ENCODE results near the gene ANO9. TPM values are rescaled to one million over a fixed set of nuclear protein-coding genes. Genes with fewer than 3 reads are reported as not detected.
"Not testable (repeated sequence)": the region's sequence is repeated elsewhere in the genome, so short reads cannot be mapped to it uniquely, and the experiment has no call there.

The ANO9 gene
- total RNA-seq, 1 experiment from 2014 or later, result 0.83 TPM

GRCh38 chr11:439315-440064 is 2.3 kb downstream of the ANO9 start:
- H3K36me3 ChIP-seq (replicated peaks; ENCODE audit: control insufficient read depth, insufficient read depth, low read length), result no peaks in the 10 kb centered on the region
- no peak overlapping the region for H3K4me3 ChIP-seq (ENCODE audit: insufficient read depth, low read depth, low read length)
- H3K27me3 ChIP-seq (ENCODE audit: control insufficient read depth, insufficient read depth, low read length), result no peaks in the 10 kb centered on the region
- DNase-seq, result no peak

DNA sequence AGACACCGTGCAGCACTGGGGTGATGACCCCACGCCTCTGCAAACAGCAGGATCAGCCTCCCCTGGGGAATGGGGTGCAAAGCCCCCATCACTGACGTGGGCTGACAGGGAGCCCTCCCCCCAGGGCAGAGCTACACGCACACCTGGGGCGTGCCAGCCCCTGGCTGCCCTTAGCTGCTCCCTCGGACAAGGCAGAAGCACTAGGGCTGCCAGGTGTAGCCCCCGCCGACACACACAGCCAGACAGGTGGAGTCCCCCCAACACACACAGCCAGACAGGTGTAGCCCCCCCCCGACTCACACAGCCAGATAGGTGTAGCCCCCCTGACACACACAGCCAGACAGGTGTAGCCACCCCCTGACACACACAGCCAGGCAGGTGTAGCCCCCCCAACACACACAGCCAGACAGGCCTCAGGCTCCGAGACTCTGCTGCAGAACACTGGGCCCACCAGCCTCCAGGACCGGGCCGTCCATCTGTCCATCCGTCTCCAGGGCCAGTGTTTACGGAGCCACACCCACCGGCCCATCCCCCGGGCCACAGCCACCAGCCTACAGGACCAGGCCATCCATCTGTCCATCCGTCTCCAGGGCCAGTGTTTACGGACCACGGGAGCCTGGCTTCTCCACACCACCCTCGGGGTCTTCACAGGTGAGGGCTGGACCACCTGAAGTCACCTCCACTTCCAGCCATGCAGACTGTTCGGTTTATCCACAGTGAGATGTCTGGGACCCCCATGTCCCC is 3.5 kb downstream of the ANO9 start:
- Histone ChIP-seq H3K27me3 (ENCODE audit: control insufficient read depth, insufficient read depth, low read length) (no peaks in the 10 kb centered on the region), H3K36me3 (replicated peaks; ENCODE audit: control insufficient read depth, insufficient read depth, low read length) (no peaks in the 10 kb centered on the region), H3K4me3 (ENCODE audit: insufficient read depth, low read depth, low read length) (no peak overlapping the region)
- DNase-seq, result no peak

DNA sequence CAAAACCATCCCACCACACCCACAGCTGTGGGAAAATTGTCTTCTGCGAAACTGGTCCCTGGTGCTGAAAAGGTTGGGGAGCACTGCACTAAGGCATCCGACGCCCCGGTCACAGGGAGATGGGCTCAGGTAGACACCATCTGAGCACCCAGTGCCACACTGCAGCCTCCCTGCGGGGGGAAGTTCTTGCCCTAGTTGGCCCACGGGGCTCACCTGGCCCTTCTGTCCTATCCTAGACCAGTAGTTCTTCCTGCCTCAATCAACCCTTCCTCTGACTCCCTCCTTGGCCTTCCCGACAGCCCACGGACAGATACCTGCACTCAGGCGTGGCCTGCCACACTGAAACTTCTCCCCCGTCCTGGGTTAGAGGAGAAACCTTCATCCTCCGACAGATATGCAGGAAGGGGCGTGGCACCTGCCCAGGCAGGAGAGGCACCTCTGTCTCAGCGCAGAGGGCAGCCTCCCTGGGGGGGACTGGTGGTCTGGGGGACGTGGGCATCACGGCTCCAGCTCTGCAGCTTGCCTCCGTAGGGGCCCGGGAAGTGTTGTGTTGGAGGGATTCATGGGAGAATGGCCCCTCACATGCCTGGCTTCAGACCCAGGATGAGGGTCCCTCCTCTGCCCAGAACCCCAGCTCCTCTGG is 4.5 kb downstream of the ANO9 start:
- Histone ChIP-seq H3K36me3 (replicated peaks; ENCODE audit: control insufficient read depth, insufficient read depth, low read length) (no peaks in the 10 kb centered on the region), H3K4me3 (ENCODE audit: insufficient read depth, low read depth, low read length) (no peak overlapping the region), H3K27me3 (ENCODE audit: control insufficient read depth, insufficient read depth, low read length) (no peaks in the 10 kb centered on the region)
- no peak for DNase-seq

DNA sequence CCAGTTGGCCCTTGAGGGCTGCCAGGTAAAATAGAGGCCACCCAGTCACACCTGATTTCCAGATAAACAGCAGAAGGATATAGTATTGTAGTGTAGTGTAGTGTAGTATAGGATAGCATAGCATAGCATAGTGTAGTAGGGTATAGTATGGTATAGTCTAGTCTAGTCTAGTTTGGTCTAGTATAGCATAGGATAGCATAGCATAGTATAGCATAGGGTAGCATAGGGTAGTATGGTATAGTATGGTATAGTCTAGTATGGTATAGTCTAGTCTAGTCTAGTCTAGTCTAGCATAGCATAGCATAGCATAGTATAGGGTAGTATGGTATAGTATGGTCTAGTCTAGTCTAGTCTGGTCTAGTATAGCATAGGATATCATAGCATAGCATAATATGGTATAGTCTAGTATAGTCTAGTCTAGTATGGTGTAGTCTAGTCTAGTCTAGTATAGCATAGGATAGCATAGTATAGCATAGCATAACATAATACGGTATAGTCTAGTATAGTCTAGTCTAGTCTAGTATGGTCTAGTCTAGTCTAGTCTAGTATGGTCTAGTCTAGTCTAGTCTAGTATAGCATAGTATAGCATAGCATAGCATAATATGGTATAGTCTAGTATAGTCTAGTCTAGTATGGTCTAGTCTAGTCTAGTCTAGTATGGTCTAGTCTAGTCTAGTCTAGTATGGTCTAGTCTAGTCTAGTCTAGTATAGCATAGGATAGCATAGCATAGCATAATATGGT is 6.6 kb downstream of the ANO9 start:
- not testable (repeated sequence) for H3K36me3 ChIP-seq (replicated peaks; ENCODE audit: control insufficient read depth, insufficient read depth, low read length); DNase-seq; H3K27me3 ChIP-seq (ENCODE audit: control insufficient read depth, insufficient read depth, low read length); H3K4me3 ChIP-seq (ENCODE audit: insufficient read depth, low read depth, low read length)

DNA sequence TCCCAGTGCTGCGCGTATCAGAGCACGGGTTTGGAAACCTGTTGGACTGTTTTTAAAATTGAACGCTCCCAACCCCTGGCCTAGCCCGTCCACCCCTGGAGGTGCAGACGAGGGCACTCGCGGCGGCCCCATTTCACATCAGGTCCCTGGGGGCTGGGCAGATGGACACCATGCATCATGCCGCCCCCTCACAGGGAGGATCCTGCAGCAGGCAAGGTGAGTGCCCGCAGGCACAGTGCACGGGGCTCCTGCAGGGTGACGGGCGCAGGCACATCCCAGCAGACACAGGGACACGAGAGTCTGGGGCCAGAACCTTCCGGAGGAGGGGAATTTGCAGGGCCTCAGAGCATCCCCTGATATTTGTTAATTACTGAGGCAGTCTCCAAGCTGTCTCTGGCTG is 7.3 kb downstream of the ANO9 start:
- DNase-seq, result no peak
- no peaks in the 10 kb centered on the region for H3K36me3 ChIP-seq (replicated peaks; ENCODE audit: control insufficient read depth, insufficient read depth, low read length)
- H3K4me3 ChIP-seq (ENCODE audit: insufficient read depth, low read depth, low read length), result no peak overlapping the region
- no peaks in the 10 kb centered on the region for H3K27me3 ChIP-seq (ENCODE audit: control insufficient read depth, insufficient read depth, low read length)

GRCh38 chr11:433641-434040 is 8.2 kb downstream of the ANO9 start:
- Histone ChIP-seq H3K4me3 (ENCODE audit: insufficient read depth, low read depth, low read length) (no peak overlapping the region), H3K36me3 (replicated peaks; ENCODE audit: control insufficient read depth, insufficient read depth, low read length) (no peaks in the 10 kb centered on the region), H3K27me3 (ENCODE audit: control insufficient read depth, insufficient read depth, low read length) (no peaks in the 10 kb centered on the region)
- no peak for DNase-seq

- H3K4me3 ChIP-seq (ENCODE audit: insufficient read depth, low read depth, low read length), result no peak overlapping the region
- no peak for DNase-seq
- no peaks in the 10 kb centered on the region for H3K36me3 ChIP-seq (replicated peaks; ENCODE audit: control insufficient read depth, insufficient read depth, low read length)
- H3K27me3 ChIP-seq (ENCODE audit: control insufficient read depth, insufficient read depth, low read length), result no peaks in the 10 kb centered on the region
These were observed 8.7 kb downstream of the ANO9 start for GRCh38 chr11:433111-433510.

DNA sequence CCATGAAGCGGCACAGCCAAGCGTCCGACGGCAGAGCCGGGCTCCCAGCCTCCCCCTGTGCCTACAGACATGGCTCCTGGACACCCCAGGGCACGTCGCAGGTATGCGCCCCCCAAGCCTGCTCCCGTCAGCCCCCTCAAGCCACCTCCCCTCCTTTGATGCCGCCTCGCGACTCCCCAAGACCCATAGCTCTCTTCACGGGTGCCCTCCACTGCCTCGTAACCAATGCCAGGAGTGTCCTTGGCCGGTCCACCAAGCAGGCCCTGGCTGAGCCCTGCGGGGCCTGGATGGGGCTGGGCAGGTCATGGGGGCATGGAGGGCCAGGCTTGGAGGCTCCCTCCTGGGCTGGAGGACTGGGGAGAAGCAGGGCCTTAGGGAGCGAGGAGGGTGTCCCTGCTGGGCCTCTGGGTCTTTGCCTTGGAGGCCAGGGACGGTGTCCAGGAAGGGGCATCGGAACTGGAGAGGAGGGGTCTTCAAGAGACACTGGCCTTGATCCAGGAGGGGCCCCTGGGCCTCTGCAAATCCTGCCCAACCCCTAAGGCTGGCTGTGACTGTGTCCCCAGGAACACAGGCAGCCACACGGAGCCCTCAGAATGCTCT is 9.2 kb downstream of the ANO9 start:
- no peak for DNase-seq

DNA sequence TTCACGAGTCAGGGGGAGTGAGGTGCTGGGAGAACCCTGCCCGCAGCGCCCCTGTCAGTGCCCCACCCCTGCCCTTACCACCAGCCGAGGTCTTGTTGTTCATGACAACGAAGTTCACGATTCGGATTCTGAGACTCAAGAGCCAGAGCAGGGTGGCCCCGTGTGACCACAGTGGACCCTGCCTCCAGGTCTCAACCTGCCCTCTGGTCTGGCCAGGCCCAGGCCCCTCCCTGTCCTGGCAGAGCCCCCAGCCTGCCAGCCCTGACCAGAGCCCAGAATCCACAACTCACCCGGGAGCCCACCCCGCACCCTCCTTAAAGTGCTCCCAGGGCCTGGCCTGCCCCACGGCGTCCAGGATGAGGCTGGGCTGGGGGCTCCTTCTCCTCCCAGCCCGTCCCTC is 9.9 kb downstream of the ANO9 start:
- Histone ChIP-seq H3K4me3 (ENCODE audit: insufficient read depth, low read depth, low read length) (no peak overlapping the region), H3K36me3 (replicated peaks; ENCODE audit: control insufficient read depth, insufficient read depth, low read length) (no peaks in the 10 kb centered on the region), H3K27me3 (ENCODE audit: control insufficient read depth, insufficient read depth, low read length) (no peaks in the 10 kb centered on the region)
- no peak for DNase-seq

More for the DNA sequence above, 9.2 kb downstream of the ANO9 start:
- Histone ChIP-seq H3K4me3 (ENCODE audit: insufficient read depth, low read depth, low read length) (no peak overlapping the region), H3K36me3 (replicated peaks; ENCODE audit: control insufficient read depth, insufficient read depth, low read length) (no peaks in the 10 kb centered on the region), H3K27me3 (ENCODE audit: control insufficient read depth, insufficient read depth, low read length) (no peaks in the 10 kb centered on the region)

DNA sequence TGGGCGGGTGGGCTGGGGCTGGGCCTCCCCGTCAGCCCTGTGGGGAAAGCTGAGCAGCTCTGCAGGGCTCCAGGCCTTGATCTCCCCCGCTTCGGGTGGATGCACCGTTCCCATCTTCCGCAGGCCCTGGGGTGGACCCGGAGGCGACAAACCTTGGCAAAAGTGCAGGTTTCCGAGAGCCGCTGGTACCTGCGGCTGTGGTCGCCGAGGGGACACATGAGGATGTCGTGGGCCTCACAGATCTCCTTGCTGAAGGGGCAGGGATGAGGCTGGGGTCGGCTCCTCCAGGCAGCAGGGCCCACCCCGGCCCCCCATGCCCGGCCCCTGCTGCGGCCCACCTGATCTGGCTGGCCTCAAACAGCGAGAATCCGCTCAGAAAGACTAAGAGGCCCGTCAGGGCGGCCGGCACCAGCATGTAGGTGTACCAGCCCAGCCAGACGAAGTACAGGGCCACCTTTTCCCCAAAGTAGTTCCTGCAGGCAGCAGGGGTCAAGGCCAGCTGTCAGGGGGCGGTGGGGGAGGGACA is 11.8 kb downstream of the ANO9 start:
- no peak overlapping the region for H3K4me3 ChIP-seq (ENCODE audit: insufficient read depth, low read depth, low read length)
- peak; percentile 88 for DNase-seq
- H3K36me3 ChIP-seq (replicated peaks; ENCODE audit: control insufficient read depth, insufficient read depth, low read length), result no peaks in the 10 kb centered on the region
- H3K27me3 ChIP-seq (ENCODE audit: control insufficient read depth, insufficient read depth, low read length), result no peaks in the 10 kb centered on the region

DNA sequence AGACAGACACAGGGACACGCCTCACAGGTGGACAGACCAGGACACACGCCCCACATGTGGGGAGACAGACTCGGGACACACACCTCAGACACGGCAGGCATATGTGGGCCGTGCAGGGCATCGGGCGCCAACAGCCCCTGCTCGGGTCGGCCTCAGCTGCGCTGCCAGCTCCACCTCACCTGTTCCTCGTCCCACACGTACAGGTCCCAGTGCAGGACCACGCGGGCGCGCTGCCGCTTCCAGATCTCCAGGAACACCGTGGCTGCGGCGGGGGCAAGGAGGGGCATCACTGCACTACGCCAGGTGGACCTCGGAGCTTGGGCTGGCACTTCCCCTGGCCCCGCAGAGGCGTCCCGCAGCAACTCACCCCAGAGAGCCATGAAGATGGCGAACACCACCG is 12.4 kb downstream of the ANO9 start:
- Histone ChIP-seq H3K4me3 (ENCODE audit: insufficient read depth, low read depth, low read length) (no peak overlapping the region), H3K36me3 (replicated peaks; ENCODE audit: control insufficient read depth, insufficient read depth, low read length) (no peaks in the 10 kb centered on the region), H3K27me3 (ENCODE audit: control insufficient read depth, insufficient read depth, low read length) (no peaks in the 10 kb centered on the region)
- no peak for DNase-seq

GRCh38 chr11:428295-428694 is 13.5 kb downstream of the ANO9 start:
- no peak for DNase-seq
- Histone ChIP-seq H3K36me3 (replicated peaks; ENCODE audit: control insufficient read depth, insufficient read depth, low read length) (no peaks in the 10 kb centered on the region), H3K27me3 (ENCODE audit: control insufficient read depth, insufficient read depth, low read length) (no peaks in the 10 kb centered on the region), H3K4me3 (ENCODE audit: insufficient read depth, low read depth, low read length) (no peak overlapping the region)

DNA sequence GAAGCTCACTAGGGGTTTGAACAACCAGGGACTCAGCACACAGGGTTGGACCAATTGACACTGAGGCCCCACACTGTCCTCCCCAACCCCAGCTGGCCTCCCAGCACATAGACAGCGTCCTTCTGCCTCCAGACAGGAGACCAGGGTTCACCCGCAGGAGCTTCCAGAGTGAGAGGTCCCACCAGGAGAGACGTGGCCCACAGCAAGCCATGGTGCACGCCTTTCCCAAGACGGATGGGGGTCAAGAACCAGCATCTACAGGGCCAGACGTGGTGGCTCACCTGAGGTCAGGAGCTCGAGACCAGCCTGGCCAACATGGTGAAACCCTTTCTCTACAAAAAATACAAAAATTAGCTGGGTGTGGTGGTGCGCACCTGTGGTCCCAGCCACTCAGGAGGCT is 15.0 kb downstream of the ANO9 start:
- H3K27me3 ChIP-seq (ENCODE audit: control insufficient read depth, insufficient read depth, low read length), result no peaks in the 10 kb centered on the region
- DNase-seq, result no peak
- H3K36me3 ChIP-seq (replicated peaks; ENCODE audit: control insufficient read depth, insufficient read depth, low read length), result no peaks in the 10 kb centered on the region
- H3K4me3 ChIP-seq (ENCODE audit: insufficient read depth, low read depth, low read length), result no peak overlapping the region

GRCh38 chr11:425301-425700 is 16.5 kb downstream of the ANO9 start:
- Histone ChIP-seq H3K4me3 (ENCODE audit: insufficient read depth, low read depth, low read length) (no peak overlapping the region), H3K36me3 (replicated peaks; ENCODE audit: control insufficient read depth, insufficient read depth, low read length) (no peaks in the 10 kb centered on the region)
- no peak for DNase-seq

More at GRCh38 chr11:425301-425700, 16.5 kb downstream of the ANO9 start:
- no peaks in the 10 kb centered on the region for H3K27me3 ChIP-seq (ENCODE audit: control insufficient read depth, insufficient read depth, low read length)
